Neural progenitor cell (in vitro differentiated cells): ENCODE data around the gene PDE11A. TPM values are rescaled to one million over a fixed set of nuclear protein-coding genes. Genes with fewer than 3 reads are reported as not detected.

Source experiments
- DNase-seq: peaks from one replicate; pipeline ENCODE4 v3.0.0-alpha.2; 2016; ENCODE audit warnings: low spot score
- H2AFZ ChIP-seq: fragments of 200-600 bp; sonication (generic); replicated peaks from 2 replicates; pipeline ENCODE4 v1.6.1; 2016; ENCODE audit warnings: antibody characterized with exemption
- H3F3A ChIP-seq: fragments of 200-600 bp; sonication (generic); 2 replicates; pipeline ENCODE4 v1.6.1; 2016; ENCODE audit warnings: antibody characterized with exemption, low read depth
- H3K27ac ChIP-seq: fragments of 200-600 bp; sonication (generic); 2 replicates; pipeline ENCODE4 v1.5.1; 2016; ENCODE audit warnings: mild to moderate bottlenecking
- H3K27me3 ChIP-seq: fragments of 200-600 bp; sonication (generic); 2 replicates; pipeline ENCODE4 v1.6.1; 2016; ENCODE audit warnings: mild to moderate bottlenecking, moderate library complexity
- H3K36me3 ChIP-seq: fragments of 200-600 bp; sonication (generic); 2 replicates; pipeline ENCODE4 v1.5.1; 2016
- H3K4me1 ChIP-seq: fragments of 200-600 bp; sonication (generic); 2 replicates; pipeline ENCODE4 v1.6.1; 2016; ENCODE audit warnings: mixed run types
- H3K4me2 ChIP-seq: fragments of 200-600 bp; sonication (generic); 2 replicates; pipeline ENCODE4 v1.6.1; 2016
- H3K4me3 ChIP-seq: fragments of 200-600 bp; sonication (generic); 2 replicates; pipeline ENCODE4 v1.5.1; 2016
- H3K79me2 ChIP-seq: fragments of 200-600 bp; sonication (generic); 2 replicates; pipeline ENCODE4 v1.6.1; 2016; ENCODE audit warnings: low read depth
- H3K9ac ChIP-seq: fragments of 200-600 bp; sonication (generic); 2 replicates; pipeline ENCODE4 v1.6.1; 2016
- H3K9me3 ChIP-seq: fragments of 200-600 bp; sonication (generic); 2 replicates; pipeline ENCODE4 v1.5.1; 2016; ENCODE audit warnings: low read depth
- H4K20me1 ChIP-seq: fragments of 200-600 bp; sonication (generic); 2 replicates; pipeline ENCODE4 v1.6.1; 2016; ENCODE audit warnings: low read depth
- H3K27ac Mint-ChIP-seq: 3 replicates; pipeline ENCODE4 v1.8.0; 2021; ENCODE audit warnings: mixed read lengths
- H3K27me3 Mint-ChIP-seq: 2 replicates; pipeline ENCODE4 v1.8.0; 2022; ENCODE audit warnings: low read depth, mild to moderate bottlenecking, inconsistent platforms, moderate library complexity, mixed read lengths; ENCODE audit not compliant: insufficient read depth
- H3K36me3 Mint-ChIP-seq: 3 replicates; pipeline ENCODE4 v1.8.0; 2021; ENCODE audit warnings: mixed read lengths
- H3K4me1 Mint-ChIP-seq: 3 replicates; pipeline ENCODE4 v1.8.0; 2021; ENCODE audit warnings: mixed read lengths
- H3K4me3 Mint-ChIP-seq: 3 replicates; pipeline ENCODE4 v1.8.0; 2021; ENCODE audit warnings: mild to moderate bottlenecking, moderate library complexity, mixed read lengths
- H3K9me3 Mint-ChIP-seq: 3 replicates; pipeline ENCODE4 v1.8.0; 2020; ENCODE audit warnings: mixed read lengths
- EZH2 ChIP-seq: fragments of 200-600 bp; sonication (generic); IDR thresholded peaks from 2 replicates; pipeline ENCODE4 v1.6.1; 2017; ENCODE audit warnings: antibody characterized with exemption, mild to moderate bottlenecking, moderate library complexity
- EZH2phosphoT487 ChIP-seq: fragments of 200-600 bp; sonication (generic); IDR thresholded peaks from 2 replicates; pipeline ENCODE4 v1.6.1; 2017; ENCODE audit warnings: antibody characterized with exemption
- total RNA-seq: library from RNA; depleted of rRNA; stranded (reverse); fragments of >200 nt; gene quantifications from 2 replicates; pipeline ENCODE4 v1.2.3, GENCODE V29; 2015; ENCODE audit warnings: low replicate concordance
- TF ChIP-seq, protein P1 (sequence below): fragments of 200-600 bp; sonication (generic); IDR thresholded peaks from 2 replicates; pipeline ENCODE4 v1.5.1; 2017; ENCODE audit warnings: antibody characterized with exemption, mild to moderate bottlenecking

Gene PDE11A
- total RNA-seq, 1 donor from 2014 or later = 0.13 TPM

DNA sequence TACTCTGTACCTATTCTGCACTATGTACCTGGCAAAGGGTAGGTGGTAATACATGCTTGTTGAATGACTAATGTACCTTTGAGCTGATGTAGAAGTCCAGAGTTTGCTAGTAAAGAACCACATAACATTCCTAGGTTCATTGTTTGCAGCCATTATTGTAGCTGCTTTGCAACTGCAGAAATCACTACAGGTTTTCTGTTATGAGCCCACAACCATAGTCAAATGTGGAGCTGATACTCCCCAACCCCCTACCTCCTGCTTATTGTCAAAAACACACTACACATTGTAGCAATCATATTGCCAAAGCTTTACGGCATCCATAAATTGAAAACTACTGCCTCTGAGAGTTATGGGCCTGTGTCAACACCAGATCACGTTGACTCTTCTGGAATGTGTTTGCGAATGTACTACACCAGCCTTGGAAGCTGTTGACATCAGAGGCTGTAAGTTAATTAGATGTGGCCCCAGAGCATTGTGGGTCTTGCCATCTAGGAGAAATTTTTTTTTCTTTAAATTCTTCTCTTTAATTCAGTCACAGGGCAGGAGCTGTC lies 493.0 kb downstream of the PDE11A start:
- TF ChIP-seq, protein P1, sequence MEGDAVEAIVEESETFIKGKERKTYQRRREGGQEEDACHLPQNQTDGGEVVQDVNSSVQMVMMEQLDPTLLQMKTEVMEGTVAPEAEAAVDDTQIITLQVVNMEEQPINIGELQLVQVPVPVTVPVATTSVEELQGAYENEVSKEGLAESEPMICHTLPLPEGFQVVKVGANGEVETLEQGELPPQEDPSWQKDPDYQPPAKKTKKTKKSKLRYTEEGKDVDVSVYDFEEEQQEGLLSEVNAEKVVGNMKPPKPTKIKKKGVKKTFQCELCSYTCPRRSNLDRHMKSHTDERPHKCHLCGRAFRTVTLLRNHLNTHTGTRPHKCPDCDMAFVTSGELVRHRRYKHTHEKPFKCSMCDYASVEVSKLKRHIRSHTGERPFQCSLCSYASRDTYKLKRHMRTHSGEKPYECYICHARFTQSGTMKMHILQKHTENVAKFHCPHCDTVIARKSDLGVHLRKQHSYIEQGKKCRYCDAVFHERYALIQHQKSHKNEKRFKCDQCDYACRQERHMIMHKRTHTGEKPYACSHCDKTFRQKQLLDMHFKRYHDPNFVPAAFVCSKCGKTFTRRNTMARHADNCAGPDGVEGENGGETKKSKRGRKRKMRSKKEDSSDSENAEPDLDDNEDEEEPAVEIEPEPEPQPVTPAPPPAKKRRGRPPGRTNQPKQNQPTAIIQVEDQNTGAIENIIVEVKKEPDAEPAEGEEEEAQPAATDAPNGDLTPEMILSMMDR = no peak
- TF ChIP-seq EZH2 = no peak
- no peak for TF ChIP-seq EZH2phosphoT487
- no peak overlapping the region for H3K27ac ChIP-seq
- no peaks in the 10 kb centered on the region for H3F3A ChIP-seq
- H3K36me3 ChIP-seq = no peaks in the 10 kb centered on the region
- H3K9me3 ChIP-seq = no peaks in the 10 kb centered on the region
- H3K4me1 Mint-ChIP-seq = no peaks in the 10 kb centered on the region
- no peaks in the 10 kb centered on the region for H3K36me3 Mint-ChIP-seq
- H4K20me1 ChIP-seq = no peaks in the 10 kb centered on the region
- H3K4me2 ChIP-seq = no peak overlapping the region
- no peak overlapping the region for H3K9ac ChIP-seq
- no peak for DNase-seq
- H2AFZ ChIP-seq = no peak overlapping the region
- no peak overlapping the region for H3K27ac Mint-ChIP-seq
- no peaks in the 10 kb centered on the region for H3K9me3 Mint-ChIP-seq
- H3K27me3 Mint-ChIP-seq = peaks cover 12% of the 10 kb centered on the region
- H3K27me3 ChIP-seq = no peaks in the 10 kb centered on the region
- H3K4me3 Mint-ChIP-seq = no peak overlapping the region
- H3K4me3 ChIP-seq = no peak overlapping the region
- no peaks in the 10 kb centered on the region for H3K4me1 ChIP-seq
- no peaks in the 10 kb centered on the region for H3K79me2 ChIP-seq

DNA sequence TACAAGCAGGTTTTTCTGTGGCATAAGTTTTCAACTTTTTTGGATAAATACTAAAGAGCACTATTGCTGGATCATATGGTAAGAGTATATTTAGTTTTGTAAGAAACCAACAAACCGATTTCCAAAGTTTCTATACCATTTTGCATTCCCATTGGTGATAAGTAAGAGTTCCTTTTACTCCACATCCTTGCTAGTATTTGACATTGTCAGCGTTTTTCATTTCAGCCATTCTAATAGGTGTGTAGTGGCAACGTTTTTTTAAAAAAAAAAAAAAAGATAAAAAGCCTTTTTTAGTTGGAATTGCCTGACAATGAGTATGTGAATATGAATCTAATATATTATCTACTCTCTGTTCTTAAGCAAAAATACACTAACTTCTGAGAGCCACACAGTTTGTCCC lies 494.1 kb downstream of the PDE11A start:
- no peaks in the 10 kb centered on the region for H3K36me3 Mint-ChIP-seq
- Histone ChIP-seq H3K36me3 (no peaks in the 10 kb centered on the region), H3K27ac (no peak overlapping the region), H3K4me3 (no peak overlapping the region), H3K9ac (no peak overlapping the region), H3K4me2 (no peak overlapping the region), H3F3A (no peaks in the 10 kb centered on the region), H4K20me1 (no peaks in the 10 kb centered on the region), H3K9me3 (no peaks in the 10 kb centered on the region), H2AFZ (no peak overlapping the region), H3K4me1 (no peaks in the 10 kb centered on the region), H3K27me3 (no peaks in the 10 kb centered on the region), H3K79me2 (no peaks in the 10 kb centered on the region)
- TF ChIP-seq EZH2phosphoT487 (no peak), EZH2 (no peak)
- TF ChIP-seq, protein P1 = no peak
- no peak overlapping the region for H3K27ac Mint-ChIP-seq
- H3K4me1 Mint-ChIP-seq = peaks cover 6% of the 10 kb centered on the region
- no peaks in the 10 kb centered on the region for H3K9me3 Mint-ChIP-seq
- DNase-seq = no peak
- H3K27me3 Mint-ChIP-seq = peaks cover 10% of the 10 kb centered on the region
- no peak overlapping the region for H3K4me3 Mint-ChIP-seq

DNA sequence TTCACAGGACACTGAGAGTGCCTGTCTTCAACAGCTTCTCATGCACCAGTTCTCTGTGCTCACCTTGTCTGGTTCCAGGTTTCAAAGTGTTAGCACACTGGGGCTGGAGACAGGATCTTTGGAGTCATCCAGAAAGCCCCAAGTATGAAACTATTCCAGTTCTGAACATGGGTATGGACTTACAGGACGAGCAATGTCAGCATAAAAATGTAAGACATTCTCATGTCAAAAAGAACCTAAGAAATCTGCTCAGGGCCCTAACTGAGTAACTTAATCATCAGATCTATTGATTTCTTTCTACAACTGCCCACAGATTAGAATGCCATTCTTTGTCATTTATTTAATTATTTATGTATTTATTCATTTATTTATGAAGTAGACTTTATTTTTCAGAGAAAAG lies 495.5 kb downstream of the PDE11A start:
- peaks cover 10% of the 10 kb centered on the region for H3K27me3 Mint-ChIP-seq
- Histone ChIP-seq H3F3A (no peaks in the 10 kb centered on the region), H3K36me3 (no peaks in the 10 kb centered on the region), H3K9me3 (no peaks in the 10 kb centered on the region), H3K27ac (no peak overlapping the region), H3K9ac (no peak overlapping the region), H4K20me1 (no peaks in the 10 kb centered on the region), H3K4me3 (no peak overlapping the region), H3K79me2 (no peaks in the 10 kb centered on the region), H3K4me1 (peaks cover 3% of the 10 kb centered on the region), H2AFZ (no peak overlapping the region), H3K4me2 (no peak overlapping the region), H3K27me3 (no peaks in the 10 kb centered on the region)
- peaks cover 19% of the 10 kb centered on the region for H3K4me1 Mint-ChIP-seq
- H3K9me3 Mint-ChIP-seq = no peaks in the 10 kb centered on the region
- no peak for DNase-seq
- no peaks in the 10 kb centered on the region for H3K36me3 Mint-ChIP-seq
- H3K4me3 Mint-ChIP-seq = no peak overlapping the region
- no peak overlapping the region for H3K27ac Mint-ChIP-seq
- TF ChIP-seq EZH2 (no peak), EZH2phosphoT487 (no peak)
- TF ChIP-seq, protein P1 = no peak
